MV-4-11 (cell line): ENCODE data around the gene KHNYN.
"Not testable (repeated sequence)": the region's sequence is repeated elsewhere in the genome, so short reads cannot be mapped to it uniquely, and the experiment has no call there.

Source experiments
- DNase-seq: peaks from one replicate; lab custom pipeline; 2025; lab: John Stamatoyannopoulos, UW

KHNYN gene

GRCh38 chr14:24429395-24430142 lies at the start of gene KHNYN, which contains the start of gene CBLN3:
Gene KHNYN (plus strand): TSS chr14:24429954. CDS start chr14:24430731, 777 bp downstream.
Gene CBLN3 (minus strand): TSS chr14:24429668. CDS start chr14:24429054, 614 bp downstream.
- peak; percentile 82 for DNase-seq

- no peak for DNase-seq
Observed at GRCh38 chr14:24381363-24382063, 48.2 kb upstream of the KHNYN start.

- DNase-seq = no peak
Observed at GRCh38 chr14:24382064-24382371, 47.7 kb upstream of the KHNYN start.

GRCh38 chr14:24384169-24384568 lies 45.6 kb upstream of the KHNYN start:
- DNase-seq = no peak

- no peak for DNase-seq
Observed at GRCh38 chr14:24385524-24385923, 44.2 kb upstream of the KHNYN start.

- DNase-seq = no peak
Observed at GRCh38 chr14:24387009-24387345, 42.8 kb upstream of the KHNYN start.

- not testable (repeated sequence) for DNase-seq
Observed at GRCh38 chr14:24387579-24387978, 42.2 kb upstream of the KHNYN start.

- no peak for DNase-seq
Observed at GRCh38 chr14:24388474-24389179, 41.1 kb upstream of the KHNYN start.

- DNase-seq = no peak
Observed at GRCh38 chr14:24389226-24389848, 40.4 kb upstream of the KHNYN start.

GRCh38 chr14:24390701-24391468 lies 38.9 kb upstream of the KHNYN start:
- DNase-seq = peak; percentile 55

- no peak for DNase-seq
Observed at GRCh38 chr14:24392325-24393091, 37.2 kb upstream of the KHNYN start.

GRCh38 chr14:24394275-24394674 lies 35.5 kb upstream of the KHNYN start:
- no peak for DNase-seq

GRCh38 chr14:24395609-24396582 lies 33.9 kb upstream of the KHNYN start:
- DNase-seq = peak; percentile 83

- no peak for DNase-seq
Observed at GRCh38 chr14:24397639-24398292, 32.0 kb upstream of the KHNYN start.

- no peak for DNase-seq
Observed at GRCh38 chr14:24398293-24398652, 31.5 kb upstream of the KHNYN start.

GRCh38 chr14:24398653-24399446 lies 30.9 kb upstream of the KHNYN start, which contains the start of gene NYNRIN:
Gene NYNRIN (plus strand): TSS chr14:24399003. CDS start chr14:24399247, 244 bp downstream.
- DNase-seq = no peak

GRCh38 chr14:24399447-24399822 lies 30.3 kb upstream of the KHNYN start:
- no peak for DNase-seq

- no peak for DNase-seq
Observed at GRCh38 chr14:24399999-24400718, 29.6 kb upstream of the KHNYN start.
